SU-DHL-6 (cell line): Measurements from ENCODE around the gene POC1A.

ENCODE experiments used
- H2AFZ ChIP-seq: fragments of 200-600 bp; sonication (generic); 2 replicates; pipeline ENCODE4 v1.6.1; 2014; ENCODE audit warnings: low read depth, mild to moderate bottlenecking, moderate library complexity, mixed read lengths, antibody characterized with exemption, low read length; ENCODE audit not compliant: severe bottlenecking
- H3F3A ChIP-seq: fragments of 200-600 bp; shearing (Covaris generic); 2 replicates; pipeline ENCODE4 v1.6.0; 2016; ENCODE audit warnings: antibody characterized with exemption, mild to moderate bottlenecking; ENCODE audit not compliant: insufficient read depth
- H3K27ac ChIP-seq: fragments of 200-600 bp; sonication (generic); 2 replicates; pipeline ENCODE4 v1.5.1; 2016; ENCODE audit warnings: low read depth, mild to moderate bottlenecking, low read length, moderate library complexity, mixed read lengths
- H3K27me3 ChIP-seq: fragments of 200-600 bp; sonication (generic), shearing (Covaris generic); 2 replicates; pipeline ENCODE4 v1.6.0; 2014; ENCODE audit warnings: mild to moderate bottlenecking, low read length
- H3K36me3 ChIP-seq: fragments of 200-600 bp; sonication (generic); 2 replicates; pipeline ENCODE4 v1.6.1; 2014; ENCODE audit warnings: mild to moderate bottlenecking, low read length, mixed read lengths
- H3K4me2 ChIP-seq: fragments of 300-600, 200-600 bp; shearing (Covaris generic), sonication (generic); 2 replicates; pipeline ENCODE4 v1.6.0; 2014; ENCODE audit warnings: low read length, low read depth, mild to moderate bottlenecking; ENCODE audit not compliant: poor library complexity, severe bottlenecking
- H3K4me3 ChIP-seq: fragments of 200-600 bp; sonication (generic); 2 replicates; pipeline ENCODE4 v1.5.1; 2014; ENCODE audit warnings: antibody characterized with exemption, low read length, mild to moderate bottlenecking, mixed read lengths; ENCODE audit not compliant: insufficient read depth, poor library complexity, severe bottlenecking
- H3K79me2 ChIP-seq: fragments of 200-600 bp; sonication (generic); 2 replicates; pipeline ENCODE4 v1.6.1; 2014; ENCODE audit warnings: mild to moderate bottlenecking, low read length, moderate library complexity; ENCODE audit not compliant: insufficient read depth
- H3K9ac ChIP-seq: fragments of 200-600 bp; sonication (generic); 2 replicates; pipeline ENCODE4 v1.7.0; 2014; ENCODE audit warnings: mild to moderate bottlenecking, low read length
- H3K9me2 ChIP-seq: fragments of 200-600 bp; sonication (generic); replicated peaks from 2 replicates; pipeline ENCODE4 v1.6.1; 2014; ENCODE audit warnings: low read length; ENCODE audit not compliant: insufficient read depth
- H3K9me3 ChIP-seq: fragments of 200-600 bp; sonication (generic); 2 replicates; pipeline ENCODE4 v1.6.1; 2014; ENCODE audit warnings: low read length, mixed read lengths; ENCODE audit not compliant: insufficient read depth
- H4K20me1 ChIP-seq: fragments of 200-600 bp; sonication (generic); 2 replicates; pipeline ENCODE4 v1.6.1; 2014; ENCODE audit warnings: low read depth, mild to moderate bottlenecking, antibody characterized with exemption, low read length, moderate library complexity, mixed read lengths
- CTCF ChIP-seq: fragments of 200-600 bp; sonication (generic); IDR thresholded peaks from one replicate; pipeline ENCODE4 v1.5.1; 2017; ENCODE audit warnings: antibody characterized with exemption, mild to moderate bottlenecking, low read length, moderate library complexity; ENCODE audit not compliant: insufficient read depth, poor library complexity, severe bottlenecking
- EZH2phosphoT487 ChIP-seq: fragments of 200-600 bp; sonication (generic), shearing (Covaris generic); conservative IDR thresholded peaks from 2 replicates; pipeline ENCODE4 v1.6.1; 2018; ENCODE audit warnings: mild to moderate bottlenecking, antibody characterized with exemption, low read length, moderate library complexity, mixed read lengths

POC1A gene

GRCh38 chr3:52183786-52184445 lies 29.7 kb upstream of the POC1A start:
- Histone ChIP-seq H3K27me3 (no peaks in the 10 kb centered on the region; the same call in 1 of the 2 replicates), H3K9me3 (no peaks in the 10 kb centered on the region), H3K27ac (no peak overlapping the region), H2AFZ (no peak overlapping the region), H3K4me2 (no peak overlapping the region), H3K79me2 (no peaks in the 10 kb centered on the region), H3K4me3 (no peak overlapping the region), H4K20me1 (no peaks in the 10 kb centered on the region), H3F3A (no peaks in the 10 kb centered on the region), H3K9ac (no peak overlapping the region), H3K36me3 (no peaks in the 10 kb centered on the region), H3K9me2 (no peaks in the 10 kb centered on the region)
- TF ChIP-seq EZH2phosphoT487: no peak
- no peak for TF ChIP-seq CTCF

- no peak for TF ChIP-seq CTCF
- TF ChIP-seq EZH2phosphoT487: no peak
- no peaks in the 10 kb centered on the region for H3K36me3 ChIP-seq
- H3K79me2 ChIP-seq: no peaks in the 10 kb centered on the region
- no peaks in the 10 kb centered on the region for H3K9me3 ChIP-seq
- H3K9ac ChIP-seq: no peak overlapping the region
- H3K27me3 ChIP-seq: no peaks in the 10 kb centered on the region; the same call in 1 of the 2 replicates
- no peaks in the 10 kb centered on the region for H3F3A ChIP-seq
- H3K4me3 ChIP-seq: no peak overlapping the region
- no peak overlapping the region for H3K4me2 ChIP-seq
- H2AFZ ChIP-seq: no peak overlapping the region
- no peaks in the 10 kb centered on the region for H4K20me1 ChIP-seq
- no peaks in the 10 kb centered on the region for H3K9me2 ChIP-seq
- no peak overlapping the region for H3K27ac ChIP-seq
Observed at GRCh38 chr3:52182691-52183090, 28.5 kb upstream of the POC1A start.

GRCh38 chr3:52182196-52182595 lies 28.0 kb upstream of the POC1A start:
- Histone ChIP-seq H3K9me3 (no peaks in the 10 kb centered on the region), H3K27ac (no peak overlapping the region), H2AFZ (no peak overlapping the region), H3K9me2 (no peaks in the 10 kb centered on the region), H3K4me3 (no peak overlapping the region), H3K79me2 (no peaks in the 10 kb centered on the region), H3K36me3 (no peaks in the 10 kb centered on the region), H3K27me3 (no peaks in the 10 kb centered on the region; the same call in 1 of the 2 replicates), H4K20me1 (no peaks in the 10 kb centered on the region), H3F3A (no peaks in the 10 kb centered on the region), H3K4me2 (no peak overlapping the region), H3K9ac (no peak overlapping the region)
- TF ChIP-seq CTCF (no peak), EZH2phosphoT487 (no peak)
